HepG2 (cell line): ENCODE measurements around the gene BRCA2. TPM values are rescaled to one million over a fixed set of nuclear protein-coding genes. Genes with fewer than 3 reads are reported as not detected.

Source experiments
- CBX5 ChIP-seq: sonication (generic); formaldehyde crosslinking; IDR thresholded peaks from 2 replicates; pipeline ENCODE4 v1.4.0; 2020; ENCODE audit warnings: missing genetic modification reagents, borderline replicate concordance
- GABPA ChIP-seq, 2 experiments: IDR thresholded peaks; 2 replicates each; pipeline ENCODE4 v1.6.1; 2011 to 2016; ENCODE audit warnings: low read depth in 2 of 2, low read length in 1 of 2, missing biosample characterization in 1 of 2, missing genetic modification characterization in 1 of 2
- PRDM10 ChIP-seq: sonication (generic); formaldehyde crosslinking; IDR thresholded peaks from 2 replicates; pipeline ENCODE4 v1.4.0; 2020; ENCODE audit warnings: low read depth, missing genetic modification reagents
- PRDM4 ChIP-seq: sonication (generic); formaldehyde crosslinking; IDR thresholded peaks from 2 replicates; pipeline ENCODE4 v1.9.0; 2021; ENCODE audit warnings: missing genetic modification reagents, borderline replicate concordance
- SKIL ChIP-seq: sonication (generic); formaldehyde crosslinking; IDR thresholded peaks from 2 replicates; pipeline ENCODE4 v1.8.0; 2022; ENCODE audit warnings: missing genetic modification reagents, mild to moderate bottlenecking, moderate library complexity, borderline replicate concordance
- TBX2 ChIP-seq: sonication (generic); formaldehyde crosslinking; IDR thresholded peaks from 2 replicates; pipeline ENCODE4 v1.5.0; 2020; ENCODE audit warnings: missing genetic modification reagents, mild to moderate bottlenecking, borderline replicate concordance
- TFDP2 ChIP-seq: sonication (generic); formaldehyde crosslinking; IDR thresholded peaks from 2 replicates; pipeline ENCODE4 v1.4.0; 2020; ENCODE audit warnings: missing genetic modification reagents
- ZNF12 ChIP-seq: sonication (generic); formaldehyde crosslinking; IDR thresholded peaks from 2 replicates; pipeline ENCODE4 v1.5.0; 2020; ENCODE audit warnings: missing genetic modification reagents
- ZNF142 ChIP-seq: sonication (generic); formaldehyde crosslinking; IDR thresholded peaks from 2 replicates; pipeline ENCODE4 v1.4.0; 2020; ENCODE audit warnings: missing genetic modification reagents
- ZNF740 ChIP-seq: sonication (generic); formaldehyde crosslinking; IDR thresholded peaks from 2 replicates; pipeline ENCODE4 v1.4.0; 2020; ENCODE audit warnings: missing genetic modification reagents
- polyA plus RNA-seq, 8 experiments: library from polyadenylated mRNA; depleted of rRNA in 3 of 8; stranded (reverse) in 7 of 8; unstranded in 1 of 8; fragments of >200 nt; fragmentation: Illumina TruSeq in 4 of 8; extraction: Trizol in 4 of 8; gene quantifications; 2 replicates each; pipeline versions ENCODE4 v1.2.1 to v1.2.3, GENCODE V29; 2011 to 2016; ENCODE audit warnings: low read depth in 4 of 8, missing spikeins in 1 of 8, mixed read lengths in 1 of 8; ENCODE audit not compliant: insufficient read depth in 1 of 8
- total RNA-seq, 5 experiments: library from RNA; depleted of rRNA; stranded (reverse); fragments of >200 nt; fragmentation: Illumina TruSeq; extraction: Trizol; gene quantifications; 2 replicates each; pipeline ENCODE4 v1.2.3, GENCODE V29; 2016; ENCODE audit warnings: low read depth in 1 of 5

Gene BRCA2
- total and polyA plus RNA-seq, 2 of the 13 experiments (the other 11 are each of a cell fraction or from before 2014, with no cell fraction given), result 3.1 to 24.6 TPM

GRCh38 chr13:32427852-32428580 is 112.7 kb downstream of the BRCA2 start, which contains the start of gene N4BP2L1 (continued):
- TF ChIP-seq PRDM10 (CRISPR knock-in tag) (0 out of 2 replicates have a peak, but pooled peaks have one; percentile 47), PRDM4 (CRISPR knock-in tag) (no peak), ZNF142 (CRISPR knock-in tag) (no peak), SKIL (peak; percentile 69; the same call in 1 of the 2 replicates), TBX2 (CRISPR knock-in tag) (peak; percentile 84), ZNF12 (CRISPR knock-in tag) (0 out of 2 replicates have a peak, but pooled peaks have one; percentile 32), ZNF740 (CRISPR knock-in tag) (peak; percentile 51; the same call in 1 of the 2 replicates), TFDP2 (0 out of 2 replicates have a peak, but pooled peaks have one; percentile 45), CBX5 (CRISPR knock-in tag) (no peak; the same call in 1 of the 2 replicates), GABPA (IDR thresholded peaks at IDR 0.05; ENCODE audit: low read depth, low read length) (peak; percentile 18; the same call in 1 of the 2 replicates), GABPA (CRISPR knock-in tag; IDR thresholded peaks at IDR 0.05; ENCODE audit: low read depth) (peak; percentile 72)
